Measurements from ENCODE around the gene RGS13. TPM values are rescaled to one million over a fixed set of nuclear protein-coding genes. Genes with fewer than 3 reads are reported as not detected.

RGS13 gene
- total RNA-seq, 3 donors from 2014 or later, result 0.43 to 1.3 (median 0.96) TPM

- no peak for ATAC-seq
- intact Hi-C loops (cut with DNase I, micrococcal nuclease), result no loop called here
- TF ChIP-seq CTCF (IDR thresholded peaks at IDR 0.05), result no peak
- DNase-seq, result no peak
- Histone ChIP-seq H3K4me3 (no peak overlapping the region), H3K4me1 (ENCODE audit: low read depth) (no peaks in the 10 kb centered on the region), H3K36me3 (ENCODE audit: low read depth) (no peaks in the 10 kb centered on the region), H3K9me3 (no peaks in the 10 kb centered on the region)
Observed at GRCh38 chr1:192602757-192603156, 33.2 kb upstream of the RGS13 start.

- intact Hi-C loops (cut with DNase I, micrococcal nuclease), result no loop called here
- no peak for TF ChIP-seq CTCF (IDR thresholded peaks at IDR 0.05)
- Histone ChIP-seq H3K9me3 (no peaks in the 10 kb centered on the region), H3K4me1 (ENCODE audit: low read depth) (no peaks in the 10 kb centered on the region), H3K36me3 (ENCODE audit: low read depth) (no peaks in the 10 kb centered on the region), H3K4me3 (no peak overlapping the region)
- no peak for DNase-seq
- ATAC-seq, result no peak
Observed at GRCh38 chr1:192603218-192603787, 32.6 kb upstream of the RGS13 start.

- Histone ChIP-seq H3K4me3 (no peak overlapping the region), H3K4me1 (ENCODE audit: low read depth) (no peaks in the 10 kb centered on the region), H3K36me3 (ENCODE audit: low read depth) (no peaks in the 10 kb centered on the region), H3K9me3 (no peaks in the 10 kb centered on the region)
- intact Hi-C loops (cut with DNase I, micrococcal nuclease), result loop anchor here in 1 of 2 donors (5.0 kb wide), 1 partner anchor 128 kb away; no protein-coding TSS in a partner anchor
- ATAC-seq, result no peak
- DNase-seq, result peak in 1 of 3 donors; percentile 15
- no peak for TF ChIP-seq CTCF (IDR thresholded peaks at IDR 0.05)
Observed at GRCh38 chr1:192604979-192605620, 30.8 kb upstream of the RGS13 start.

GRCh38 chr1:192608671-192609070 lies 27.3 kb upstream of the RGS13 start:
- ATAC-seq (no peak), DNase-seq (no peak)
- H3K9me3 ChIP-seq, result no peaks in the 10 kb centered on the region
- TF ChIP-seq CTCF (IDR thresholded peaks at IDR 0.05), result no peak
- no peak overlapping the region for H3K4me3 ChIP-seq
- H3K4me1 ChIP-seq (ENCODE audit: low read depth), result no peaks in the 10 kb centered on the region
- no peaks in the 10 kb centered on the region for H3K36me3 ChIP-seq (ENCODE audit: low read depth)
- intact Hi-C loops (cut with DNase I, micrococcal nuclease), result loop anchor here in 1 of 2 donors (5.0 kb wide), 1 partner anchor 131 kb away; no protein-coding TSS in a partner anchor

- peak; percentile 92 for ATAC-seq
- H3K4me1 ChIP-seq (ENCODE audit: low read depth), result no peaks in the 10 kb centered on the region
- intact Hi-C loops (cut with DNase I, micrococcal nuclease), result loop anchor here (5.0 kb wide), 2 partner anchors 132 to 137 kb away; no protein-coding TSS in a partner anchor
- TF ChIP-seq CTCF (IDR thresholded peaks at IDR 0.05), result no peak
- peak; percentile 44 to 75 (median 63) for DNase-seq
- no peaks in the 10 kb centered on the region for H3K36me3 ChIP-seq (ENCODE audit: low read depth)
- no peaks in the 10 kb centered on the region for H3K9me3 ChIP-seq
- no peak overlapping the region for H3K4me3 ChIP-seq
Observed at GRCh38 chr1:192609110-192610079, 26.6 kb upstream of the RGS13 start.

All from mucosa of descending colon (tissue), 3 donors.